ENCODE measurements around the gene GPC6.

Gene GPC6

GRCh38 chr13:93190006-93190405 lies 36.6 kb upstream of the GPC6 start:
- Histone ChIP-seq H3K27me3 (ENCODE audit: insufficient read depth, poor library complexity, severe bottlenecking) (no peaks in the 10 kb centered on the region), H3K27ac (replicated peaks) (no peak overlapping the region), H3K4me3 (replicated peaks; ENCODE audit: insufficient read depth, low read length) (no peak overlapping the region)
- DNase-seq (ENCODE audit: low read depth in 1 of 2, low spot score in 1 of 2): no peak
- TF ChIP-seq, protein P1, sequence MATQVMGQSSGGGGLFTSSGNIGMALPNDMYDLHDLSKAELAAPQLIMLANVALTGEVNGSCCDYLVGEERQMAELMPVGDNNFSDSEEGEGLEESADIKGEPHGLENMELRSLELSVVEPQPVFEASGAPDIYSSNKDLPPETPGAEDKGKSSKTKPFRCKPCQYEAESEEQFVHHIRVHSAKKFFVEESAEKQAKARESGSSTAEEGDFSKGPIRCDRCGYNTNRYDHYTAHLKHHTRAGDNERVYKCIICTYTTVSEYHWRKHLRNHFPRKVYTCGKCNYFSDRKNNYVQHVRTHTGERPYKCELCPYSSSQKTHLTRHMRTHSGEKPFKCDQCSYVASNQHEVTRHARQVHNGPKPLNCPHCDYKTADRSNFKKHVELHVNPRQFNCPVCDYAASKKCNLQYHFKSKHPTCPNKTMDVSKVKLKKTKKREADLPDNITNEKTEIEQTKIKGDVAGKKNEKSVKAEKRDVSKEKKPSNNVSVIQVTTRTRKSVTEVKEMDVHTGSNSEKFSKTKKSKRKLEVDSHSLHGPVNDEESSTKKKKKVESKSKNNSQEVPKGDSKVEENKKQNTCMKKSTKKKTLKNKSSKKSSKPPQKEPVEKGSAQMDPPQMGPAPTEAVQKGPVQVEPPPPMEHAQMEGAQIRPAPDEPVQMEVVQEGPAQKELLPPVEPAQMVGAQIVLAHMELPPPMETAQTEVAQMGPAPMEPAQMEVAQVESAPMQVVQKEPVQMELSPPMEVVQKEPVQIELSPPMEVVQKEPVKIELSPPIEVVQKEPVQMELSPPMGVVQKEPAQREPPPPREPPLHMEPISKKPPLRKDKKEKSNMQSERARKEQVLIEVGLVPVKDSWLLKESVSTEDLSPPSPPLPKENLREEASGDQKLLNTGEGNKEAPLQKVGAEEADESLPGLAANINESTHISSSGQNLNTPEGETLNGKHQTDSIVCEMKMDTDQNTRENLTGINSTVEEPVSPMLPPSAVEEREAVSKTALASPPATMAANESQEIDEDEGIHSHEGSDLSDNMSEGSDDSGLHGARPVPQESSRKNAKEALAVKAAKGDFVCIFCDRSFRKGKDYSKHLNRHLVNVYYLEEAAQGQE (IDR thresholded peaks at IDR 0.05; ENCODE audit: insufficient replicate concordance, low read depth): no peak
- TF ChIP-seq, protein P2, sequence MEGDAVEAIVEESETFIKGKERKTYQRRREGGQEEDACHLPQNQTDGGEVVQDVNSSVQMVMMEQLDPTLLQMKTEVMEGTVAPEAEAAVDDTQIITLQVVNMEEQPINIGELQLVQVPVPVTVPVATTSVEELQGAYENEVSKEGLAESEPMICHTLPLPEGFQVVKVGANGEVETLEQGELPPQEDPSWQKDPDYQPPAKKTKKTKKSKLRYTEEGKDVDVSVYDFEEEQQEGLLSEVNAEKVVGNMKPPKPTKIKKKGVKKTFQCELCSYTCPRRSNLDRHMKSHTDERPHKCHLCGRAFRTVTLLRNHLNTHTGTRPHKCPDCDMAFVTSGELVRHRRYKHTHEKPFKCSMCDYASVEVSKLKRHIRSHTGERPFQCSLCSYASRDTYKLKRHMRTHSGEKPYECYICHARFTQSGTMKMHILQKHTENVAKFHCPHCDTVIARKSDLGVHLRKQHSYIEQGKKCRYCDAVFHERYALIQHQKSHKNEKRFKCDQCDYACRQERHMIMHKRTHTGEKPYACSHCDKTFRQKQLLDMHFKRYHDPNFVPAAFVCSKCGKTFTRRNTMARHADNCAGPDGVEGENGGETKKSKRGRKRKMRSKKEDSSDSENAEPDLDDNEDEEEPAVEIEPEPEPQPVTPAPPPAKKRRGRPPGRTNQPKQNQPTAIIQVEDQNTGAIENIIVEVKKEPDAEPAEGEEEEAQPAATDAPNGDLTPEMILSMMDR (IDR thresholded peaks at IDR 0.05; ENCODE audit: insufficient read depth, low read length): no peak
- TF ChIP-seq POLR2AphosphoS5 (IDR thresholded peaks at IDR 0.05; ENCODE audit: low read depth): no peak

GRCh38 chr13:93193682-93194081 lies 32.9 kb upstream of the GPC6 start:
- no peak for TF ChIP-seq GABPA (IDR thresholded peaks at IDR 0.05; ENCODE audit: low read depth)
- TF ChIP-seq SPI1 (IDR thresholded peaks at IDR 0.05; ENCODE audit: borderline replicate concordance, low read depth): no peak
- TF ChIP-seq POLR2AphosphoS5 (IDR thresholded peaks at IDR 0.05; ENCODE audit: low read depth): no peak
- TF ChIP-seq, protein P1 (IDR thresholded peaks at IDR 0.05; ENCODE audit: insufficient replicate concordance, low read depth): no peak
- TF ChIP-seq, protein P2 (IDR thresholded peaks at IDR 0.05; ENCODE audit: insufficient read depth, low read length): no peak
- no peak overlapping the region for H3K27ac ChIP-seq (replicated peaks)
- no peak overlapping the region for H3K4me3 ChIP-seq (replicated peaks; ENCODE audit: insufficient read depth, low read length)
- DNase-seq (ENCODE audit: low read depth in 1 of 2, low spot score in 1 of 2): no peak
- no peaks in the 10 kb centered on the region for H3K27me3 ChIP-seq (ENCODE audit: insufficient read depth, poor library complexity, severe bottlenecking)

GRCh38 chr13:93199856-93200255 lies 26.8 kb upstream of the GPC6 start:
- DNase-seq (ENCODE audit: low read depth in 1 of 2, low spot score in 1 of 2): no peak
- TF ChIP-seq GABPA (IDR thresholded peaks at IDR 0.05; ENCODE audit: low read depth): no peak
- TF ChIP-seq, protein P1 (IDR thresholded peaks at IDR 0.05; ENCODE audit: insufficient replicate concordance, low read depth): no peak
- TF ChIP-seq, protein P2 (IDR thresholded peaks at IDR 0.05; ENCODE audit: insufficient read depth, low read length): no peak
- no peak for TF ChIP-seq POLR2AphosphoS5 (IDR thresholded peaks at IDR 0.05; ENCODE audit: low read depth)
- TF ChIP-seq SPI1 (IDR thresholded peaks at IDR 0.05; ENCODE audit: borderline replicate concordance, low read depth): no peak
- Histone ChIP-seq H3K27ac (replicated peaks) (no peak overlapping the region), H3K27me3 (ENCODE audit: insufficient read depth, poor library complexity, severe bottlenecking) (no peaks in the 10 kb centered on the region), H3K4me3 (replicated peaks; ENCODE audit: insufficient read depth, low read length) (no peak overlapping the region)

Measured in HL-60 (cell line).